HAP-1 (cell line): ENCODE measurements around the gene PRSS50.

Experiments
- DNase-seq, 2 experiments: peaks; one replicate each; pipeline ENCODE4 v3.0.0-alpha.2; 2016 to 2020; ENCODE audit warnings: low spot score in 2 of 2
- H3K27me3 ChIP-seq: fragments of 250-450 bp; sonication (Bioruptor Pico); 2 replicates; pipeline ENCODE4 v1.5.1; 2020; ENCODE audit warnings: low read depth, mild to moderate bottlenecking, moderate library complexity
- H3K36me3 ChIP-seq: fragments of 250-450 bp; sonication (Bioruptor Pico); replicated peaks from 2 replicates; pipeline ENCODE4 v1.5.1; 2020; ENCODE audit warnings: mild to moderate bottlenecking
- H3K4me1 ChIP-seq: fragments of 250-450 bp; sonication (Bioruptor Pico); 2 replicates; pipeline ENCODE4 v1.5.1; 2020; ENCODE audit warnings: mild to moderate bottlenecking
- H3K4me3 ChIP-seq: fragments of 250-450 bp; sonication (Bioruptor Pico); 2 replicates; pipeline ENCODE4 v1.5.1; 2020; ENCODE audit warnings: mild to moderate bottlenecking, moderate library complexity
- H3K9me3 ChIP-seq: fragments of 250-450 bp; sonication (Bioruptor Pico); 2 replicates; pipeline ENCODE4 v1.5.1; 2020; ENCODE audit warnings: mild to moderate bottlenecking, moderate library complexity
- in situ Hi-C: fragments of 300-500 bp; cut with MboI; formaldehyde crosslinking; loops from 3 replicates; pipeline ENCODE4 v1.14.3; 2020; ENCODE audit warnings: low sequenced_read_pairs, inconsistent platforms, mixed read lengths

PRSS50 gene

DNA sequence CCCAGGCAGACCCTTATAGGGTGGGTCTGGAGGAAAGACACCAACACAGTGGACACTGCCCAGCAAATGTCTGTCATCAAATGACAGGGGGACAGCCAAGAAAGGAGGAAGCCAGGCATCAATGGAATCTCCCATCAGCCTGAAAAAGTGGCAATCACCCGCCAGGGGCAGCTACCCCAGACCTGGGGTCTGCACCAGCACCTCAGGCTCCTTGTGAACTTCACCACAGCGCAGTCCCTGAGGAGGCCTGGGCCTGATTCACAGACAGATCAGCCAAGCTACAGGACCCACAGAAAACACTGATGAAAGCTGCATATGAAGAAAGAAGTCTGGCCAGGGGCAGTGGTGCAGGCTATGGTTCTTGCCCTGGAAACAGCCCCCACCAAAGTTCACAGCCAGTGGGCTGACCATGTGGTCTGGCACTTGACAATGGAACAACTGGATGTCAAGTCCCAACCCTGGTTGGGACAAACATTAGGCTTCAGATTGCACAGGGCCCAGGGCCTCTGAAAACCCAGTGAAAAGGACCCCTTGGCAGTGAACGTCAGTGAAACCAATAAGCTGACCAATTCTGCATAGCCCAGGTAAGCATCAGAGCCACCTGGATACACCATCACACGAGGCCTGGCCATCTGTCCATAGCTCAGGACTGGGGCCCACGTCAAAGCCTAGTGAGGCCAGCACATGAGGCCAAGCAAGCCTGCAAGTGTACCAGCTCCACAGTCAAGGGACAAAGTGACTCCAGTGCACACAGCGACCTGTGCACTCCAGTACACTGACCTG lies 53.3 kb downstream of the PRSS50 start:
- DNase-seq: no peak
- H3K36me3 ChIP-seq: no peaks in the 10 kb centered on the region
- H3K4me3 ChIP-seq: no peak overlapping the region
- in situ Hi-C loops: no loop called here
- H3K9me3 ChIP-seq: no peaks in the 10 kb centered on the region
- H3K4me1 ChIP-seq: peaks cover 2% of the 10 kb centered on the region
- no peaks in the 10 kb centered on the region for H3K27me3 ChIP-seq

- H3K36me3 ChIP-seq: no peaks in the 10 kb centered on the region
- DNase-seq: peak in 1 of 2 experiments; percentile 26
- in situ Hi-C loops: no loop called here
Measured at GRCh38 chr3:46663591-46664135, 54.0 kb downstream of the PRSS50 start.

GRCh38 chr3:46662771-46663551 lies 54.7 kb downstream of the PRSS50 start:
- peak in 1 of 2 experiments; percentile 8 for DNase-seq
- in situ Hi-C loops: no loop called here
- Histone ChIP-seq H3K4me3 (no peak overlapping the region), H3K9me3 (no peaks in the 10 kb centered on the region), H3K4me1 (peaks cover 9% of the 10 kb centered on the region), H3K36me3 (no peaks in the 10 kb centered on the region), H3K27me3 (no peaks in the 10 kb centered on the region)

More at GRCh38 chr3:46663591-46664135, 54.0 kb downstream of the PRSS50 start:
- Histone ChIP-seq H3K9me3 (no peaks in the 10 kb centered on the region), H3K4me3 (no peak overlapping the region), H3K27me3 (no peaks in the 10 kb centered on the region), H3K4me1 (peaks cover 9% of the 10 kb centered on the region)
